ENCODE results near the gene KRT2. TPM values are rescaled to one million over a fixed set of nuclear protein-coding genes. Genes with fewer than 3 reads are reported as not detected.

Gene KRT2
- total RNA-seq, 6 experiments from 2014 or later = not detected

DNA sequence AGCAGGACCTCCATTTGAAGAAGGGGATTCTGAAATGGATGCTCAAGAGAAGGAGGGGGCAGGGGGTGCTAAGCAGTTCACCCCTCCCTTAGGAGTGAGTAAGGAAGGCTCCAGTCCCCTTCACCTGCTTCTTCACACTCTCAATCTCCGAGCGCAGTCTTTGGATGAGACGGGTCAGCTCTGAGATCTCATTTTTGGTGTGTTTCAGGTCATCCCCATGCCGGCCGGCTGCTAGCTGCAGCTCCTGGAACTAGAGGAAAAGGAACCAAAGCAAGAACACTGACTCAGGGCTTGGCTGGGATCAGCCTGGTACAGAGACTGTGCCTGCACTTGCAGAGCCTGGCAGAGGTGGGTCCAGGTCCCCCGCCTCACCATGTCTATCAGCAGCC, 40.9 kb downstream of the KRT2 start:
- no peak for TF ChIP-seq POLR2A (IDR thresholded peaks at IDR 0.05)
- TF ChIP-seq, protein P1, sequence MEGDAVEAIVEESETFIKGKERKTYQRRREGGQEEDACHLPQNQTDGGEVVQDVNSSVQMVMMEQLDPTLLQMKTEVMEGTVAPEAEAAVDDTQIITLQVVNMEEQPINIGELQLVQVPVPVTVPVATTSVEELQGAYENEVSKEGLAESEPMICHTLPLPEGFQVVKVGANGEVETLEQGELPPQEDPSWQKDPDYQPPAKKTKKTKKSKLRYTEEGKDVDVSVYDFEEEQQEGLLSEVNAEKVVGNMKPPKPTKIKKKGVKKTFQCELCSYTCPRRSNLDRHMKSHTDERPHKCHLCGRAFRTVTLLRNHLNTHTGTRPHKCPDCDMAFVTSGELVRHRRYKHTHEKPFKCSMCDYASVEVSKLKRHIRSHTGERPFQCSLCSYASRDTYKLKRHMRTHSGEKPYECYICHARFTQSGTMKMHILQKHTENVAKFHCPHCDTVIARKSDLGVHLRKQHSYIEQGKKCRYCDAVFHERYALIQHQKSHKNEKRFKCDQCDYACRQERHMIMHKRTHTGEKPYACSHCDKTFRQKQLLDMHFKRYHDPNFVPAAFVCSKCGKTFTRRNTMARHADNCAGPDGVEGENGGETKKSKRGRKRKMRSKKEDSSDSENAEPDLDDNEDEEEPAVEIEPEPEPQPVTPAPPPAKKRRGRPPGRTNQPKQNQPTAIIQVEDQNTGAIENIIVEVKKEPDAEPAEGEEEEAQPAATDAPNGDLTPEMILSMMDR (IDR thresholded peaks at IDR 0.05) = no peak
- no peak for ATAC-seq

DNA sequence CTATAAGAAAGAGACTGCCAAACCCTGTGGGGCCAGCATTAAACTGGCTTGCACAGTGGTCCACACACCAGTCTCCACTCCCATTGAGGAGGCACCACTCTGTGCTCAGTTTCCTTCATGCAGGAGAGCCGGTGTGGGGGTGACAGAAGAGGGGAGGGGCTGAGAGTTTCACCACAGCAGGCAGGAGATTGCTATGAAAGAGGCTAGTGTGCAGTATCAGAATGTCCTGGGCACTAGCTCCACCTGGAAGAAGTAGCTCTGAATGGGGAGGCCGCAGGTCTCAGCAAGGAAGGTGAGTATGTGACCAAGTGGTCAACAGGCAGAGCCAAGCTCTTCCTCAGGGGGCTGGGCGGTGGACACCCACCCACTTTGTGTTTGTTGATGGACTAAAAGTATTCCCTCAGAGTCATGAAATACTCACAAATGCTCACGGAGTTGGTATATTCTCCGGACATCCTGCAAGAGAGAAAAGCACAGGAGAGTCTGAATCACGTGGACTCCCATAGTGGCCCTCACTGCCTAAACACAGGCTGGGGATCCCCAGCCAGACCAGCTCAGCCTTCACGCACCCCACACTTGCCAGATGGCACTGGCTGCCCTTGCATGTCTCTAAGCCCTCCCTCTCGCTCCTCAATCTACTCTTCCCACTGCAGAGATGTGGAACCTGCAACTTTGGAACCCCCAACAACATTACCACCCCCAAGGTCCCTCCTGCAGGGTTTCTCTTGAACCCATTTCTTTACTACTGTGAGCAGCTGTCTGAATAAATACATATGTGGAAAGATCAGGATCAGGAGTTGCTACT, 43.0 kb downstream of the KRT2 start:
- Histone ChIP-seq H3K4me3 (no peak overlapping the region), H3K27me3 (no peaks in the 10 kb centered on the region), H3K4me1 (no peaks in the 10 kb centered on the region), H3K36me3 (no peaks in the 10 kb centered on the region), H3K9me3 (no peaks in the 10 kb centered on the region), H3K27ac (no peak overlapping the region)
- WGBS (ENCODE audit: insufficient coverage, low coverage, low lambda C conversion rate, missing lambda C conversion rate) = 47% methylated on average over 3 of the region's 8 CpGs
- no peak for TF ChIP-seq POLR2A (IDR thresholded peaks at IDR 0.05)
- TF ChIP-seq, protein P1 (IDR thresholded peaks at IDR 0.05) = no peak
- no peak for DNase-seq
- no peak for ATAC-seq
- intact Hi-C loops (cut with DNase I) = no loop called here

More for the DNA sequence above, 40.9 kb downstream of the KRT2 start:
- no peaks in the 10 kb centered on the region for H3K27me3 ChIP-seq
- no peaks in the 10 kb centered on the region for H3K4me1 ChIP-seq
- H3K9me3 ChIP-seq = no peaks in the 10 kb centered on the region
- no CpG with 5 or more reads among the region's 6 CpGs for WGBS (ENCODE audit: insufficient coverage, low coverage, low lambda C conversion rate, missing lambda C conversion rate)
- intact Hi-C loops (cut with DNase I) = no loop called here
- H3K4me3 ChIP-seq = no peak overlapping the region
- H3K36me3 ChIP-seq = no peaks in the 10 kb centered on the region
- no peak for DNase-seq
- H3K27ac ChIP-seq = no peak overlapping the region

DNA sequence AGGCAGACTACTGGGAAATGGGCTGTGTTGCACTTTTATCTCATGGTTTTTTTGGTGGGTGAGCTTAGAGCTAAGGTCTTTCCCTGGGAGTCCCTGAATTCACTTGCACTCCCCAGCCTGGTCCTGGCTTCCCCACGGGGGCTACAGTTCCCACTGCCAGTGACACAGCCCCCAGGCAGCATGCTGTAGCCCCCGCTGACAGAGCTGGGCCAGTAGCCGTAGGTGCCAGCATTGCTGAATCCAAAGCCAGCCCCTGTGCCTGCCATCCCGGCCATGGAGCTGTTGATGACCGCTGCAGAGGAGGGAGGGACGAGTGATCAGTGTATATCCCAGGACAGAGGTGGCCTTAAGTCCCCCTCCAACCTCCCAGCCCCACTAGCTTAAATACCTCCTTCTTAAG, 43.9 kb downstream of the KRT2 start:
- intact Hi-C loops (cut with DNase I) = no loop called here
- no peak overlapping the region for H3K4me3 ChIP-seq
- H3K36me3 ChIP-seq = no peaks in the 10 kb centered on the region
- H3K27me3 ChIP-seq = no peaks in the 10 kb centered on the region
- DNase-seq = no peak
- no peaks in the 10 kb centered on the region for H3K9me3 ChIP-seq
- no peak for ATAC-seq
- H3K27ac ChIP-seq = no peak overlapping the region
- TF ChIP-seq, protein P1 (IDR thresholded peaks at IDR 0.05) = no peak
- no peak for TF ChIP-seq POLR2A (IDR thresholded peaks at IDR 0.05)
- no peaks in the 10 kb centered on the region for H3K4me1 ChIP-seq
- WGBS (ENCODE audit: insufficient coverage, low coverage, low lambda C conversion rate, missing lambda C conversion rate) = 20% methylated on average over 1 of the region's 6 CpGs

DNA sequence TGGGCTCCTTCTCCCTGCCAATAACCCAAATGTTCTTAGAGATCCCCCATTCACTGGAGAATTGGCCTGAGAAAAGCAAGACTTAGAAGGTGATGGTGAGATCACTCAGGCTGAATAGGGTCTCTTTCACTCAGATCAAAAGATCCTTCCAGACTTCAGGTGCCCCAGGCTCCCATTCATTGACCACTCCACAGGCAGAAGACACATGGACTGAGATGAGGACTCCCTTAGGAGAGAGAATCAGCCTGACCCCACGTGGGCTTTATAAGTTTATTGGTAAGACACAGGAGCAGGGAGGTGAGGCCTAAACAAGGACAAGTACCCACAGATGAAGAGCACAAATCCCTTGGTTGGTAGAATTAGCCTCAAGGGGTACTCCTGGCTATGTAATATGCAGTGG, 44.7 kb downstream of the KRT2 start:
- no peaks in the 10 kb centered on the region for H3K27me3 ChIP-seq
- ATAC-seq (no peak), DNase-seq (no peak)
- no peak overlapping the region for H3K27ac ChIP-seq
- intact Hi-C loops (cut with DNase I) = no loop called here
- no peak overlapping the region for H3K4me3 ChIP-seq
- no peaks in the 10 kb centered on the region for H3K36me3 ChIP-seq
- no peak for TF ChIP-seq POLR2A (IDR thresholded peaks at IDR 0.05)
- TF ChIP-seq, protein P1 (IDR thresholded peaks at IDR 0.05) = no peak
- no CpG with 5 or more reads among the region's 1 CpG for WGBS (ENCODE audit: insufficient coverage, low coverage, low lambda C conversion rate, missing lambda C conversion rate)
- no peaks in the 10 kb centered on the region for H3K4me1 ChIP-seq
- H3K9me3 ChIP-seq = no peaks in the 10 kb centered on the region
